Thyroid gland (tissue), 4 donors: ENCODE measurements around the gene SAA4.

Source experiments
- POLR2A ChIP-seq, 2 donors: fragments of 450-650 bp; IDR thresholded peaks; one replicate each; pipeline ENCODE4 v1.6.1; 2017; ENCODE audit warnings: antibody characterized with exemption in 2 of 2, mild to moderate bottlenecking in 2 of 2, moderate library complexity in 1 of 2
- TF ChIP-seq, protein P1 (sequence below), 6 experiments: fragments of 200-600 bp in 3 of 6; fragments of 450-650 bp in 3 of 6; sonication (generic) in 3 of 6; IDR thresholded peaks; one replicate each; pipeline ENCODE4 v1.5.1; 2016 to 2019; ENCODE audit warnings: antibody characterized with exemption in 6 of 6, mild to moderate bottlenecking in 2 of 6, inconsistent platforms in 1 of 6, moderate library complexity in 1 of 6

DNA sequence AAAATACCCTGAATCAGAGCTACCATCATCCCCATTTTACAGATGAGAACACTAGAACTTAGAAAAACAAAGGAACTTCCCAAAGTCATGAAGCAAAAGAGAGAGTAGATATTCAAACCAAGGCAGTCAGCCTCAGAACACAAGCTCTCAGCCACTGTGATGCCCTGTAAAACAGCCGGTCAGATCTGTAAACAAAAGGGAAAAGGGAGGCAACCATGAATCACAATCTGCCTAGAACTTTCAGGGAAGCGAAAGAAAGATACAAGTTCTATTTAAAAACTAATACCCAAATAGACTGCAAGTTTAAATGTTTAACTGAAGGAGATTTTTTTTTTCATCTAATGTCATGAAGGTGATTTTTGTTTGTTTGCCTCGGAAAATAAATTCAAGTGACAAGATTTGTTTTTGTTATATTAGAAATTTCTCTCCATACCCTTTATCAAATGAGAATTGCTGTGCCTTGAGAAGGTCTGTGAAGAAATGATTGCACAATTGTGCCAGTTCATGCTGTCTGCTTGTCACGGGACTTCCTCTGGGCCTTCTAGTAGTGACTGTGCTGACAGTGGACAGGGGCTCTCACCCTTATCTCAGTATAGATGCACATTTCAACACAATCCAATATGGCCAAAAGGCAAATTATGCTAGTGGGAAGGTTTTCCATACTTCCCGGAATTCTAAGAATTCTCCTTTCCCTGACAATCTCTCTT lies 41.1 kb upstream of the SAA4 start:
- TF ChIP-seq, protein P1, sequence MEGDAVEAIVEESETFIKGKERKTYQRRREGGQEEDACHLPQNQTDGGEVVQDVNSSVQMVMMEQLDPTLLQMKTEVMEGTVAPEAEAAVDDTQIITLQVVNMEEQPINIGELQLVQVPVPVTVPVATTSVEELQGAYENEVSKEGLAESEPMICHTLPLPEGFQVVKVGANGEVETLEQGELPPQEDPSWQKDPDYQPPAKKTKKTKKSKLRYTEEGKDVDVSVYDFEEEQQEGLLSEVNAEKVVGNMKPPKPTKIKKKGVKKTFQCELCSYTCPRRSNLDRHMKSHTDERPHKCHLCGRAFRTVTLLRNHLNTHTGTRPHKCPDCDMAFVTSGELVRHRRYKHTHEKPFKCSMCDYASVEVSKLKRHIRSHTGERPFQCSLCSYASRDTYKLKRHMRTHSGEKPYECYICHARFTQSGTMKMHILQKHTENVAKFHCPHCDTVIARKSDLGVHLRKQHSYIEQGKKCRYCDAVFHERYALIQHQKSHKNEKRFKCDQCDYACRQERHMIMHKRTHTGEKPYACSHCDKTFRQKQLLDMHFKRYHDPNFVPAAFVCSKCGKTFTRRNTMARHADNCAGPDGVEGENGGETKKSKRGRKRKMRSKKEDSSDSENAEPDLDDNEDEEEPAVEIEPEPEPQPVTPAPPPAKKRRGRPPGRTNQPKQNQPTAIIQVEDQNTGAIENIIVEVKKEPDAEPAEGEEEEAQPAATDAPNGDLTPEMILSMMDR (IDR thresholded peaks at IDR 0.05) = no peak
- no peak for TF ChIP-seq POLR2A (IDR thresholded peaks at IDR 0.05)
